IMR-90 (cell line): ENCODE measurements around the gene PLA2G4A. TPM values are rescaled to one million over a fixed set of nuclear protein-coding genes. Genes with fewer than 3 reads are reported as not detected.

ENCODE experiments used
- ATAC-seq: fragments of 200-7000 bp; cut with Tn5 transposase; 2 replicates; pipeline ENCODE4 v1.9.1; 2020; ENCODE audit warnings: low read depth, mild to moderate bottlenecking, moderate library complexity
- BruUV-seq: library from RNA; stranded (reverse); fragments of 400-500 nt; replicated peaks from 2 replicates; lab custom pipeline; 2021; lab: Mats Ljungman, UMichigan
- CTCF ChIA-PET: fragments of 300-600 bp; formaldehyde crosslinking; extraction: SDS; loops from one replicate; lab custom pipeline; 2021; ENCODE audit warnings: antibody characterized with exemption; lab: Yijun Ruan, JAX
- POLR2A ChIA-PET: fragments of 300-600 bp; sonication (Branson Sonifier 250); formaldehyde crosslinking; loops from one replicate; lab custom pipeline; 2022; ENCODE audit warnings: antibody characterized with exemption; ENCODE audit not compliant: unreplicated experiment; lab: Charles Lee
- DNase-seq: peaks from one replicate; pipeline ENCODE4 v3.0.0; 2013
- H2AFZ ChIP-seq: replicated peaks from 2 replicates; pipeline ENCODE3; 2013; ENCODE audit warnings: low read length, mild to moderate bottlenecking; ENCODE audit not compliant: poor library complexity
- H2AK5ac ChIP-seq: 2 replicates; pipeline ENCODE4 v1.6.1; 2013; ENCODE audit warnings: low read depth, low read length, inconsistent platforms
- H2AK9ac ChIP-seq: replicated peaks from 2 replicates; pipeline ENCODE3; 2013; ENCODE audit warnings: mild to moderate bottlenecking, low read depth, low read length, moderate library complexity; ENCODE audit not compliant: poor library complexity
- H2BK120ac ChIP-seq: 2 replicates; pipeline ENCODE4 v1.6.1; 2013; ENCODE audit warnings: low read depth, low read length, inconsistent platforms
- H2BK15ac ChIP-seq: 3 replicates; pipeline ENCODE4 v1.6.1; 2013; ENCODE audit warnings: low read depth, low read length, inconsistent platforms
- H2BK20ac ChIP-seq: 2 replicates; pipeline ENCODE4 v1.6.1; 2013; ENCODE audit warnings: low read depth, mild to moderate bottlenecking, inconsistent platforms, low read length, moderate library complexity
- H2BK5ac ChIP-seq: 2 replicates; pipeline ENCODE4 v1.6.1; 2013; ENCODE audit warnings: mild to moderate bottlenecking, low read depth, low read length, inconsistent platforms; ENCODE audit not compliant: poor library complexity, severe bottlenecking
- H3K14ac ChIP-seq: replicated peaks from 2 replicates; pipeline ENCODE4 v1.6.1; 2013; ENCODE audit warnings: low read depth, low read length, inconsistent platforms
- H3K18ac ChIP-seq: 2 replicates; pipeline ENCODE4 v1.6.1; 2013; ENCODE audit warnings: low read depth, low read length, control low read depth
- H3K23ac ChIP-seq: 2 replicates; pipeline ENCODE4 v1.6.1; 2013; ENCODE audit warnings: low read depth, low read length, inconsistent platforms
- H3K27ac ChIP-seq: 2 replicates; pipeline ENCODE4 v1.5.1; 2013; ENCODE audit warnings: mild to moderate bottlenecking, control low read depth, low read length; ENCODE audit not compliant: insufficient read depth
- H3K27me3 ChIP-seq: 2 replicates; pipeline ENCODE4 v1.6.1; 2013; ENCODE audit warnings: low read length; ENCODE audit not compliant: control insufficient read depth, insufficient read depth
- H3K36me3 ChIP-seq: 2 replicates; pipeline ENCODE4 v1.6.1; 2013; ENCODE audit warnings: low read length, mixed read lengths; ENCODE audit not compliant: control insufficient read depth, insufficient read depth
- H3K4ac ChIP-seq: 2 replicates; pipeline ENCODE4 v1.6.1; 2013; ENCODE audit warnings: low read depth, low read length, inconsistent platforms
- H3K4me1 ChIP-seq: 2 replicates; pipeline ENCODE4 v1.6.1; 2013; ENCODE audit warnings: low read length, mixed read lengths; ENCODE audit not compliant: control insufficient read depth, insufficient read depth
- H3K4me2 ChIP-seq: 2 replicates; pipeline ENCODE4 v1.6.1; 2013; ENCODE audit warnings: low read depth, mild to moderate bottlenecking, control low read depth, low read length, moderate library complexity
- H3K4me3 ChIP-seq: 2 replicates; pipeline ENCODE4 v1.5.1; 2013; ENCODE audit warnings: low read depth, mild to moderate bottlenecking, control low read depth, low read length, moderate library complexity; ENCODE audit not compliant: insufficient read depth
- H3K56ac ChIP-seq: 2 replicates; pipeline ENCODE4 v1.6.1; 2013; ENCODE audit warnings: low read length, inconsistent platforms; ENCODE audit not compliant: insufficient read depth; ENCODE audit errors: extremely low read depth
- H3K79me1 ChIP-seq, 2 experiments: 2 replicates each; pipeline ENCODE4 v1.6.1; 2013; ENCODE audit warnings: low read length in 2 of 2, inconsistent platforms in 1 of 2, low read depth in 1 of 2
- H3K9ac ChIP-seq: 2 replicates; pipeline ENCODE4 v1.6.1; 2013; ENCODE audit warnings: low read depth, low read length, control low read depth
- H3K9me1 ChIP-seq: 2 replicates; pipeline ENCODE4 v1.6.1; 2013; ENCODE audit warnings: low read length, inconsistent platforms; ENCODE audit not compliant: insufficient read depth
- H3K9me3 ChIP-seq: 2 replicates; pipeline ENCODE4 v1.6.1; 2013; ENCODE audit warnings: low read length; ENCODE audit not compliant: control insufficient read depth, insufficient read depth
- H4K20me1 ChIP-seq: 2 replicates; pipeline ENCODE4 v1.6.1; 2013; ENCODE audit warnings: low read length, inconsistent platforms; ENCODE audit not compliant: insufficient read depth
- H4K5ac ChIP-seq: 2 replicates; pipeline ENCODE4 v1.6.1; 2013; ENCODE audit warnings: mild to moderate bottlenecking, low read depth, low read length, control low read depth
- H4K8ac ChIP-seq, 2 experiments: 2 replicates each; pipeline ENCODE4 v1.6.1; 2013; ENCODE audit warnings: low read depth in 2 of 2, low read length in 2 of 2, control low read depth in 1 of 2, inconsistent platforms in 1 of 2
- H4K91ac ChIP-seq: 2 replicates; pipeline ENCODE4 v1.6.1; 2013; ENCODE audit warnings: low read depth, low read length, inconsistent platforms; ENCODE audit not compliant: insufficient read depth
- POLR2A ChIP-seq: IDR thresholded peaks from 2 replicates; pipeline ENCODE4 v1.6.1; 2012; ENCODE audit warnings: mild to moderate bottlenecking, low read depth, low read length
- RAD21 ChIP-seq: IDR thresholded peaks from 2 replicates; pipeline ENCODE4 v1.6.1; 2012; ENCODE audit warnings: low read length, improper control_type of control experiment
- RFX5 ChIP-seq: IDR thresholded peaks from 2 replicates; pipeline ENCODE4 v1.8.0; 2012; ENCODE audit warnings: low read depth, mild to moderate bottlenecking, low read length, moderate library complexity
- SMC3 ChIP-seq: fragments of 150-350 bp; IDR thresholded peaks from 2 replicates; pipeline ENCODE4 v1.6.1; 2016; ENCODE audit warnings: low read depth, mild to moderate bottlenecking, antibody characterized with exemption, low read length, moderate library complexity
- WGBS, 2 experiments: methylation state at CpG; one replicate each; pipeline versions ENCODE4 v1.1.5 to v1.1.7; 2013; ENCODE audit warnings: missing lambda C conversion rate in 2 of 2; ENCODE audit not compliant: insufficient read length in 1 of 2; ENCODE audit errors: extremely low coverage in 2 of 2; 5-methylcytosine and 5-hydroxymethylcytosine counted together
- dilution Hi-C: fragments of 300-500 bp; cut with HindIII; formaldehyde crosslinking; loops from one replicate; pipeline ENCODE4 v1.14.3; 2018; ENCODE audit warnings: low sequenced_read_pairs; ENCODE audit not compliant: unreplicated experiment
- in situ Hi-C: fragments of 300-500 bp; cut with MboI; formaldehyde crosslinking; loops from 3 replicates; pipeline ENCODE4 v1.14.3; 2019; ENCODE audit warnings: low sequenced_read_pairs, inconsistent platforms, mixed read lengths
- intact Hi-C: fragments of 100-400 bp; cut with micrococcal nuclease; formaldehyde crosslinking; loops from 2 replicates; pipeline ENCODE4 v1.10.0; 2022
- polyA plus RNA-seq, 3 experiments: library from polyadenylated mRNA; depleted of rRNA; stranded (reverse); fragments of >200 nt; gene quantifications; 2 replicates each; pipeline ENCODE4 v1.2.3, GENCODE V29; 2012; ENCODE audit warnings: low replicate concordance in 1 of 3
- total RNA-seq: library from RNA; depleted of rRNA; stranded (reverse); fragments of >200 nt; gene quantifications from 2 replicates; pipeline ENCODE4 v1.2.3, GENCODE V29; 2012
- TF ChIP-seq, protein P1 (sequence below): conservative IDR thresholded peaks from 2 replicates; pipeline ENCODE4 v1.5.1; 2012; ENCODE audit warnings: mild to moderate bottlenecking, low read depth, low read length, improper control_type of control experiment
- TF ChIP-seq, protein P2 (sequence below): fragments of 150-350 bp; IDR thresholded peaks from 2 replicates; pipeline ENCODE4 v1.6.1; 2016; ENCODE audit warnings: low read depth, mild to moderate bottlenecking, low read length, moderate library complexity, borderline replicate concordance

Gene PLA2G4A
- total and polyA plus RNA-seq, 2 of the 4 experiments (the other 2 are of a cell fraction): 1.6 to 3.8 TPM

DNA sequence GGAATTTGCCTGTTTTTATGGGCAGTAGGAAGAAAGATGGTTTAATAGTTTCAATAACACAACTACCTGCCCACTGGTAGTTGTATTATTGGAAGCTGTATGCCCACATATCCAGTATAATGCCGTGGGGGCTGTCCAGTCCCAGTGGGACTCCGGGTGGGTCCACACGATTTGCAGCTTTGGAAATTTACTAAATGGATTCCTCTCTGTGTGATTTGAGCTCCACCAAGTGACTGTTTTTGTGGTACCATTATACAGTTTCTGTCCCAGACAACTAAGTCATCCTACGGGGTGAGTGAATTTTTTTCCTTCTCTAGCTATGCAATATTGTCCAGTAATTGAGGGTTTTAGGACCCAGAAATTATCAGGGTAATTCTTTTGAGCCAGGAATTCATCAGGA, 86.8 kb downstream of the PLA2G4A start:
- BruUV-seq: no TSS peak
- H4K20me1 ChIP-seq: no peaks in the 10 kb centered on the region
- no peak overlapping the region for H4K5ac ChIP-seq
- no peaks in the 10 kb centered on the region for H3K9me3 ChIP-seq
- H2BK5ac ChIP-seq: no peak overlapping the region
- H2BK120ac ChIP-seq: no peak overlapping the region
- H3K4me3 ChIP-seq: no peak overlapping the region
- no peak overlapping the region for H2AK9ac ChIP-seq
- H3K4me2 ChIP-seq: no peak overlapping the region
- TF ChIP-seq SMC3: no peak; the same call in 1 of the 2 replicates
- no peak for TF ChIP-seq POLR2A
- peak; percentile 22; the same call in 1 of the 2 replicates for TF ChIP-seq RAD21
- TF ChIP-seq, protein P1, sequence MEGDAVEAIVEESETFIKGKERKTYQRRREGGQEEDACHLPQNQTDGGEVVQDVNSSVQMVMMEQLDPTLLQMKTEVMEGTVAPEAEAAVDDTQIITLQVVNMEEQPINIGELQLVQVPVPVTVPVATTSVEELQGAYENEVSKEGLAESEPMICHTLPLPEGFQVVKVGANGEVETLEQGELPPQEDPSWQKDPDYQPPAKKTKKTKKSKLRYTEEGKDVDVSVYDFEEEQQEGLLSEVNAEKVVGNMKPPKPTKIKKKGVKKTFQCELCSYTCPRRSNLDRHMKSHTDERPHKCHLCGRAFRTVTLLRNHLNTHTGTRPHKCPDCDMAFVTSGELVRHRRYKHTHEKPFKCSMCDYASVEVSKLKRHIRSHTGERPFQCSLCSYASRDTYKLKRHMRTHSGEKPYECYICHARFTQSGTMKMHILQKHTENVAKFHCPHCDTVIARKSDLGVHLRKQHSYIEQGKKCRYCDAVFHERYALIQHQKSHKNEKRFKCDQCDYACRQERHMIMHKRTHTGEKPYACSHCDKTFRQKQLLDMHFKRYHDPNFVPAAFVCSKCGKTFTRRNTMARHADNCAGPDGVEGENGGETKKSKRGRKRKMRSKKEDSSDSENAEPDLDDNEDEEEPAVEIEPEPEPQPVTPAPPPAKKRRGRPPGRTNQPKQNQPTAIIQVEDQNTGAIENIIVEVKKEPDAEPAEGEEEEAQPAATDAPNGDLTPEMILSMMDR: 0 out of 2 replicates have a peak, but pooled peaks have one; percentile 18
- TF ChIP-seq, protein P2, sequence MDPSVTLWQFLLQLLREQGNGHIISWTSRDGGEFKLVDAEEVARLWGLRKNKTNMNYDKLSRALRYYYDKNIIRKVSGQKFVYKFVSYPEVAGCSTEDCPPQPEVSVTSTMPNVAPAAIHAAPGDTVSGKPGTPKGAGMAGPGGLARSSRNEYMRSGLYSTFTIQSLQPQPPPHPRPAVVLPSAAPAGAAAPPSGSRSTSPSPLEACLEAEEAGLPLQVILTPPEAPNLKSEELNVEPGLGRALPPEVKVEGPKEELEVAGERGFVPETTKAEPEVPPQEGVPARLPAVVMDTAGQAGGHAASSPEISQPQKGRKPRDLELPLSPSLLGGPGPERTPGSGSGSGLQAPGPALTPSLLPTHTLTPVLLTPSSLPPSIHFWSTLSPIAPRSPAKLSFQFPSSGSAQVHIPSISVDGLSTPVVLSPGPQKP: no peak
- no peak for TF ChIP-seq RFX5
- H4K91ac ChIP-seq: no peak overlapping the region
- no peak overlapping the region for H4K8ac ChIP-seq
- no peak overlapping the region for H3K4ac ChIP-seq
- H3K56ac ChIP-seq: no peak overlapping the region
- no peak overlapping the region for H2AFZ ChIP-seq
- dilution Hi-C loops (no loop called here), intact Hi-C loops (loop anchor here (1.0 to 5.0 kb wide), 3 partner anchors 311 to 513 kb away; no protein-coding TSS in a partner anchor), in situ Hi-C loops (no loop called here)
- no CpG with 5 or more reads among the region's 4 CpGs for WGBS, 2 experiments
- no peak overlapping the region for H2BK20ac ChIP-seq
- H3K27ac ChIP-seq: no peak overlapping the region
- no peak overlapping the region for H3K18ac ChIP-seq
- no peak overlapping the region for H3K14ac ChIP-seq
- POLR2A ChIA-PET: no interaction called here
- no peaks in the 10 kb centered on the region for H3K4me1 ChIP-seq
- no peak for DNase-seq
- H3K23ac ChIP-seq: no peak overlapping the region
- ATAC-seq: no peak
- no peak overlapping the region for H2BK15ac ChIP-seq
- H2AK5ac ChIP-seq: no peak overlapping the region
- H3K36me3 ChIP-seq: no peaks in the 10 kb centered on the region
- H3K79me1 ChIP-seq: no peaks in the 10 kb centered on the region
- 0 out of 2 replicates have a peak, but pooled peaks cover 2% of the 10 kb centered on the region for H3K9me1 ChIP-seq
- no peaks in the 10 kb centered on the region for H3K27me3 ChIP-seq
- CTCF ChIA-PET: interaction anchor here (1.0 kb wide), 1 partner anchor 193 kb away, joined by 3 read pairs; no protein-coding TSS in a partner anchor
- no peak overlapping the region for H3K9ac ChIP-seq
